HG02884 (cell line): ENCODE data around the gene PSMD12.
"Not testable (repeated sequence)": the region's sequence is repeated elsewhere in the genome, so short reads cannot be mapped to it uniquely, and the experiment has no call there.

Source experiments
- ATAC-seq: cut with Tn5 transposase; IDR thresholded peaks from one replicate; pipeline ENCODE4 v1.9.1; 2021; ENCODE audit warnings: mild to moderate bottlenecking, moderate library complexity; ENCODE audit not compliant: unreplicated experiment

Gene PSMD12

GRCh38 chr17:67366193-67367157 lies at the start of gene PSMD12:
Gene PSMD12 (minus strand): TSS chr17:67366577. CDS start chr17:67366519, 58 bp downstream.
- ATAC-seq = peak; percentile 73

GRCh38 chr17:67415291-67415690 lies 48.9 kb upstream of the PSMD12 start:
- ATAC-seq = no peak

GRCh38 chr17:67414559-67414958 lies 48.2 kb upstream of the PSMD12 start:
- no peak for ATAC-seq

- ATAC-seq = no peak
Measured at GRCh38 chr17:67414130-67414529, 47.8 kb upstream of the PSMD12 start.

- ATAC-seq = no peak
Measured at GRCh38 chr17:67413388-67413787, 47.0 kb upstream of the PSMD12 start.

- ATAC-seq = no peak
Measured at GRCh38 chr17:67412941-67413340, 46.6 kb upstream of the PSMD12 start.

- no peak for ATAC-seq
Measured at GRCh38 chr17:67412032-67412431, 45.7 kb upstream of the PSMD12 start.

GRCh38 chr17:67411397-67411796 lies 45.0 kb upstream of the PSMD12 start:
- ATAC-seq = no peak

- not testable (repeated sequence) for ATAC-seq
Measured at GRCh38 chr17:67408455-67408830, 42.1 kb upstream of the PSMD12 start.

- no peak for ATAC-seq
Measured at GRCh38 chr17:67403483-67403882, 37.1 kb upstream of the PSMD12 start.

GRCh38 chr17:67403065-67403464 lies 36.7 kb upstream of the PSMD12 start:
- ATAC-seq = no peak

GRCh38 chr17:67401598-67402504 lies 35.5 kb upstream of the PSMD12 start:
- no peak for ATAC-seq

GRCh38 chr17:67401106-67401505 lies 34.7 kb upstream of the PSMD12 start:
- no peak for ATAC-seq

- ATAC-seq = no peak
Measured at GRCh38 chr17:67400193-67400592, 33.8 kb upstream of the PSMD12 start.

- ATAC-seq = no peak
Measured at GRCh38 chr17:67399676-67400075, 33.3 kb upstream of the PSMD12 start.

GRCh38 chr17:67393809-67394397 lies 27.5 kb upstream of the PSMD12 start:
- no peak for ATAC-seq

- ATAC-seq = no peak
Measured at GRCh38 chr17:67392111-67392510, 25.7 kb upstream of the PSMD12 start.

GRCh38 chr17:67390646-67391361 lies 24.4 kb upstream of the PSMD12 start:
- peak; percentile 80 for ATAC-seq

GRCh38 chr17:67390006-67390645 lies 23.7 kb upstream of the PSMD12 start:
- no peak for ATAC-seq

- no peak for ATAC-seq
Measured at GRCh38 chr17:67388986-67389385, 22.6 kb upstream of the PSMD12 start.
